Liver (tissue), 9 donors: ENCODE results near the gene BMAL1. TPM values are rescaled to one million over a fixed set of nuclear protein-coding genes. Genes with fewer than 3 reads are reported as not detected.

Source experiments
- DNase-seq: peaks from one replicate; pipeline ENCODE4 v3.0.0-alpha.2; 2017; ENCODE audit warnings: low spot score
- H3K27ac ChIP-seq, 2 donors: one replicate each; pipeline ENCODE4 v1.7.0; 2013; ENCODE audit warnings: inconsistent platforms in 2 of 2, low read length in 2 of 2, control low read depth in 1 of 2, low read depth in 1 of 2, mild to moderate bottlenecking in 1 of 2
- H3K27me3 ChIP-seq, 4 donors: one replicate each; pipeline versions ENCODE4 v1.6.1 to v1.7.0; 2013; ENCODE audit warnings: low read length in 3 of 4, inconsistent platforms in 1 of 4, mild to moderate bottlenecking in 1 of 4, moderate library complexity in 1 of 4; ENCODE audit not compliant: control insufficient read depth in 4 of 4, insufficient read depth in 4 of 4
- H3K36me3 ChIP-seq, 4 donors: one replicate each; pipeline versions ENCODE4 v1.6.1 to v1.7.0; 2013; ENCODE audit warnings: low read length in 3 of 4, mild to moderate bottlenecking in 3 of 4, low read depth in 1 of 4, moderate library complexity in 1 of 4; ENCODE audit not compliant: control insufficient read depth in 4 of 4, insufficient read depth in 3 of 4
- H3K4me1 ChIP-seq, 4 donors: one replicate each; pipeline versions ENCODE4 v1.6.1 to v1.7.0; 2013; ENCODE audit warnings: low read length in 3 of 4, mild to moderate bottlenecking in 3 of 4, moderate library complexity in 1 of 4; ENCODE audit not compliant: control insufficient read depth in 4 of 4, insufficient read depth in 4 of 4
- H3K4me3 ChIP-seq, 3 donors: one replicate each; pipeline versions ENCODE4 v1.6.1 to v1.7.0; 2013; ENCODE audit warnings: low read length in 3 of 3, control low read depth in 1 of 3, low read depth in 1 of 3, mild to moderate bottlenecking in 1 of 3
- H3K9ac ChIP-seq, 2 donors: one replicate each; pipeline ENCODE4 v1.7.0; 2013; ENCODE audit warnings: low read length in 2 of 2, mild to moderate bottlenecking in 2 of 2, moderate library complexity in 2 of 2, control low read depth in 1 of 2, low read depth in 1 of 2
- H3K9me3 ChIP-seq, 4 donors: one replicate each; pipeline versions ENCODE4 v1.6.1 to v1.7.0; 2013; ENCODE audit warnings: low read length in 3 of 4; ENCODE audit not compliant: control insufficient read depth in 4 of 4
- FOXA1 ChIP-seq: IDR thresholded peaks from 2 replicates; pipeline ENCODE4 v1.6.1; 2016; ENCODE audit warnings: antibody characterized with exemption
- HNF4A ChIP-seq, 2 donors: conservative IDR thresholded peaks; 2 replicates each; pipeline ENCODE4 v1.6.1; 2016; ENCODE audit warnings: antibody characterized with exemption in 2 of 2, mild to moderate bottlenecking in 2 of 2
- HNF4G ChIP-seq: IDR thresholded peaks from 2 replicates; pipeline ENCODE4 v1.6.1; 2016; ENCODE audit warnings: antibody characterized with exemption
- JUND ChIP-seq, 2 donors: IDR thresholded peaks; 2 replicates each; pipeline ENCODE4 v1.6.1; 2016; ENCODE audit warnings: antibody characterized with exemption in 2 of 2
- NR2F2 ChIP-seq: IDR thresholded peaks from 2 replicates; pipeline ENCODE4 v1.6.1; 2016; ENCODE audit warnings: antibody characterized with exemption
- RAD21 ChIP-seq, 2 donors: IDR thresholded peaks; 2 replicates each; pipeline ENCODE4 v1.6.1; 2016; ENCODE audit warnings: antibody characterized with exemption in 2 of 2, mild to moderate bottlenecking in 2 of 2
- RXRA ChIP-seq, 2 donors: IDR thresholded peaks; 2 replicates each; pipeline ENCODE4 v1.6.1; 2017 to 2018; ENCODE audit warnings: antibody characterized with exemption in 2 of 2, mild to moderate bottlenecking in 1 of 2
- SP1 ChIP-seq: IDR thresholded peaks from 2 replicates; pipeline ENCODE4 v1.6.1; 2018; ENCODE audit warnings: antibody characterized with exemption, mild to moderate bottlenecking
- TAF1 ChIP-seq: conservative IDR thresholded peaks from 2 replicates; pipeline ENCODE4 v1.6.1; 2016; ENCODE audit warnings: antibody characterized with exemption, mild to moderate bottlenecking
- YY1 ChIP-seq: IDR thresholded peaks from 2 replicates; pipeline ENCODE4 v1.6.1; 2016; ENCODE audit warnings: antibody characterized with exemption, mild to moderate bottlenecking
- WGBS: extraction: QIAGEN DNeasy Blood & Tissue Kit; methylation state at CpG from one replicate; pipeline ENCODE4 v1.1.7; 2013; 5-methylcytosine and 5-hydroxymethylcytosine counted together
- polyA plus RNA-seq, 2 donors: library from polyadenylated mRNA; stranded (reverse) in 1 of 2; unstranded in 1 of 2; fragments of 200-250 nt in 1 of 2; fragments of >200 nt in 1 of 2; fragmentation: Nextera tagmentation in 1 of 2; extraction: Ambion mirVana in 1 of 2; gene quantifications; one replicate each; pipeline versions ENCODE4 v1.2.1 to v1.2.3, GENCODE V29; 2013 to 2015
- total RNA-seq, 2 donors: library from RNA; depleted of rRNA; stranded (reverse); fragments of >200 nt; gene quantifications; one replicate each; pipeline ENCODE4 v1.2.3, GENCODE V29; 2014
- TF ChIP-seq, protein P1 (sequence below): IDR thresholded peaks from 2 replicates; pipeline ENCODE4 v1.6.1; 2016; ENCODE audit warnings: antibody characterized with exemption, mild to moderate bottlenecking
- TF ChIP-seq, protein P2 (sequence below): IDR thresholded peaks from 2 replicates; pipeline ENCODE4 v1.6.1; 2016; ENCODE audit warnings: antibody characterized with exemption
- TF ChIP-seq, protein P3 (sequence below): IDR thresholded peaks from 2 replicates; pipeline ENCODE4 v1.6.1; 2016; ENCODE audit warnings: antibody characterized with exemption
- TF ChIP-seq, protein P4 (sequence below): IDR thresholded peaks from 2 replicates; pipeline ENCODE4 v1.6.1; 2016; ENCODE audit warnings: antibody characterized with exemption
- donor health status: healthy.
- donor health status: healthy.
- donor health status: healthy.
- donor health status: healthy.
- donor health status: healthy.

The BMAL1 gene
- total and polyA plus RNA-seq, 4 donors: 4.7 to 39.0 (median 15.0) TPM

DNA sequence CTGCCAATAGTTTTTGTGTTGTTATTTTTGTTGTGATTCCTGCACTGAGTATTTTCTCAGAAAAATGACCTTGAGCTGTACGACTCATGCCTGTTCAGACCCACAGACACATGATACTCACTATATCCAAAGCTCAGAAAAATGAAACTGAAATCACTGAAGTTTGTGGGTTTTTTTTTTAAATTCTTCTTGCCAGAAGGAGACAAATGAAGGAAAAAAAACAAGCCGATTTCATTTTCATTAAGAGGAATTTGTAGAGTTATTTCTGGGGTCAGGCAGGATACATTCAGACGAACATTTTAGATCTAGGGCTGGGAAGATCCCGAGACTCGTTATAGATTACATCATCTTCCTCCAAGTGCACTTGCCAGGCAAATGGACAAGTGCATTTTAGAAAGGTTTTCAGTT lies 60.4 kb downstream of the BMAL1 start:
- no peaks in the 10 kb centered on the region for H3K36me3 ChIP-seq
- 5% methylated on average over 5 of the region's 5 CpGs for WGBS
- H3K9me3 ChIP-seq: no peaks in the 10 kb centered on the region
- TF ChIP-seq JUND (IDR thresholded peaks at IDR 0.05): no peak
- TF ChIP-seq, protein P1, sequence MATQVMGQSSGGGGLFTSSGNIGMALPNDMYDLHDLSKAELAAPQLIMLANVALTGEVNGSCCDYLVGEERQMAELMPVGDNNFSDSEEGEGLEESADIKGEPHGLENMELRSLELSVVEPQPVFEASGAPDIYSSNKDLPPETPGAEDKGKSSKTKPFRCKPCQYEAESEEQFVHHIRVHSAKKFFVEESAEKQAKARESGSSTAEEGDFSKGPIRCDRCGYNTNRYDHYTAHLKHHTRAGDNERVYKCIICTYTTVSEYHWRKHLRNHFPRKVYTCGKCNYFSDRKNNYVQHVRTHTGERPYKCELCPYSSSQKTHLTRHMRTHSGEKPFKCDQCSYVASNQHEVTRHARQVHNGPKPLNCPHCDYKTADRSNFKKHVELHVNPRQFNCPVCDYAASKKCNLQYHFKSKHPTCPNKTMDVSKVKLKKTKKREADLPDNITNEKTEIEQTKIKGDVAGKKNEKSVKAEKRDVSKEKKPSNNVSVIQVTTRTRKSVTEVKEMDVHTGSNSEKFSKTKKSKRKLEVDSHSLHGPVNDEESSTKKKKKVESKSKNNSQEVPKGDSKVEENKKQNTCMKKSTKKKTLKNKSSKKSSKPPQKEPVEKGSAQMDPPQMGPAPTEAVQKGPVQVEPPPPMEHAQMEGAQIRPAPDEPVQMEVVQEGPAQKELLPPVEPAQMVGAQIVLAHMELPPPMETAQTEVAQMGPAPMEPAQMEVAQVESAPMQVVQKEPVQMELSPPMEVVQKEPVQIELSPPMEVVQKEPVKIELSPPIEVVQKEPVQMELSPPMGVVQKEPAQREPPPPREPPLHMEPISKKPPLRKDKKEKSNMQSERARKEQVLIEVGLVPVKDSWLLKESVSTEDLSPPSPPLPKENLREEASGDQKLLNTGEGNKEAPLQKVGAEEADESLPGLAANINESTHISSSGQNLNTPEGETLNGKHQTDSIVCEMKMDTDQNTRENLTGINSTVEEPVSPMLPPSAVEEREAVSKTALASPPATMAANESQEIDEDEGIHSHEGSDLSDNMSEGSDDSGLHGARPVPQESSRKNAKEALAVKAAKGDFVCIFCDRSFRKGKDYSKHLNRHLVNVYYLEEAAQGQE: no peak
- TF ChIP-seq RAD21 (IDR thresholded peaks at IDR 0.05): no peak
- TF ChIP-seq RXRA (IDR thresholded peaks at IDR 0.05): no peak
- no peak for TF ChIP-seq YY1
- TF ChIP-seq, protein P2, sequence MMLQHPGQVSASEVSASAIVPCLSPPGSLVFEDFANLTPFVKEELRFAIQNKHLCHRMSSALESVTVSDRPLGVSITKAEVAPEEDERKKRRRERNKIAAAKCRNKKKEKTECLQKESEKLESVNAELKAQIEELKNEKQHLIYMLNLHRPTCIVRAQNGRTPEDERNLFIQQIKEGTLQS: no peak
- no peak for TF ChIP-seq NR2F2
- TF ChIP-seq, protein P3, sequence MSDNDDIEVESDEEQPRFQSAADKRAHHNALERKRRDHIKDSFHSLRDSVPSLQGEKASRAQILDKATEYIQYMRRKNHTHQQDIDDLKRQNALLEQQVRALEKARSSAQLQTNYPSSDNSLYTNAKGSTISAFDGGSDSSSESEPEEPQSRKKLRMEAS: no peak
- H3K9ac ChIP-seq: peak overlapping the region in 1 of 2 donors; percentile 17
- no peaks in the 10 kb centered on the region for H3K27me3 ChIP-seq
- peak overlapping the region; percentile 47 to 49 for H3K27ac ChIP-seq
- peaks cover 36 to 89% (median 82%) of the 10 kb centered on the region in 4 donors for H3K4me1 ChIP-seq
- no peak for DNase-seq
- no peak overlapping the region for H3K4me3 ChIP-seq

DNA sequence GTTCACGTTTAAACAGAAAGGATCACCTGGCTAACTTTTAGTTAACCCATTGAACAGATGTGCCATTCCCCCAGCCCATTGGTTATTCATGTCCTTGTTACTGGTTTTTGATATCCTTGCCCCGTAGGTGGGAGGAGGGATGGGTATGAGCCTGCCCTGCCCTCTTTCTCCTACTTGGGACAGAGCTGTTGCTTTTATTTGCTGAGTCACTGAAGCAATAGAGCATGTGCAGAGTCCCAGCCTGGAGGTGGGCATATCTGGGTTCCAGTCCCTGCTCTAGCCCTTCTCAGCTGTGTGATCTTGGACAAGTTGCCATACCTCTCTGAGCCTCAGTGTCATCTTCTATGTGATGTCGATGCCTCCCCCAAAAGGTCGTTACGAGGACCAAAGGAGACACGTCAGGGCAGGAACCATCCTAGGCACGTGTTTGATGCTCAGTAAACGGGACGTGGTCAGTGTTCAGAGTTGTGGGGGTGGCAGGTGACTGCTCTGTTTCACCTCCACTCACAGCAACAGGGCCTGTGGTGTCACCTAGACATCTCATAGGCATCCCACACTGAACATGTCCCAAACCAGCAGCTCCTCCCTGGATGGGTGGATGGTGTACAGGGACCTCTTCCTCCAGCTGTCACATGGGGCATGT lies 61.0 kb downstream of the BMAL1 start:
- no peak overlapping the region for H3K4me3 ChIP-seq
- DNase-seq: no peak
- H3K27ac ChIP-seq: peak overlapping the region; percentile 47 to 62
- H3K27me3 ChIP-seq: no peaks in the 10 kb centered on the region
- TF ChIP-seq HNF4A (conservative IDR thresholded peaks at IDR 0.05): no peak
- no peak for TF ChIP-seq HNF4G
- TF ChIP-seq RXRA (IDR thresholded peaks at IDR 0.05): peak in 1 of 2 donors; percentile 9
- H3K4me1 ChIP-seq: peaks cover 32 to 87% (median 77%) of the 10 kb centered on the region in 4 donors
- H3K9ac ChIP-seq: no peak overlapping the region
- H3K36me3 ChIP-seq: no peaks in the 10 kb centered on the region
- H3K9me3 ChIP-seq: no peaks in the 10 kb centered on the region
- 65% methylated on average over 9 of the region's 9 CpGs for WGBS

DNA sequence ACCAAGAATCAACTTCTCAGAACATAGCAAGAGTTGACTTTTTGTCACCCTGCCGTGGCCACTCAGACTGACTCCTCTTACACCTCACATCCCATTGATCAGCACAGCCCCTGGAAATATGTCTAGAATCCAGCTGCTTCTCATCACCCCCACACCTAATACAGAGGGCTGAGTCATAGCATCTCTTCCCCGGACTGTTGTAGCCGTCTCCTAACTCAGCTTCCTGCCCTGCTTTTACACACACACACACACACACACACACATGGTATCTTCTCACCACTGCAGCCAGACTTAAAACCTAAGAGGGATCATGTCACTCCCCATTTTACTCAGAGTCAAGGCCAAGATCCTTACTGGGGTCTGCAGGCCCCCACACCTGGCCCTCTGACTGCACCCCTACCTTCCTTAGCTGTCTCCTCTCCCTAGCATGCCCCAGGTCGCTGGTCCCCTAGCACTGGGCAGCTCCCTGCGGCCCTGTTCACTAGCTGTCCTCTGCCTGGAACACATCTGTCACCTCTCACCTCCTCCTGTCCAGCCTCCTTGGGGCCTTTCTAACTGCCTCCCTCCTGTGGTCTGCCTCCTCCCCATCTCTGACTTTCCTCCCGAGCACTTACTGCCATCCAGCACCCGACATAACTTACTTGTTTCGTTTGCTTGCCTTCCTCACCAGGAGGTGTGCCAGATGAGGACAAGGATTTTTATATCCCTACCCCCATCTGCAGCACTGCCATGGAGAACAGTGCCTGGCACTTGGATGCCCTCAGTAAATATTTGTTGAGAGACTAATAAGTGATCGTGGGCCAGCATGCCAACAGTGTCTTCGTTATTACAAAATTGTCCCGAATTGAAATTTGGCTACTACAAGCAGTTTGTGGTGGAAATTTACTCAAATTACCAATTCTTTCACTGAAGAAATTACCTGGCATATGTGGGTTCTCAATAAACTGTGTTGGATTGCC lies 61.9 kb downstream of the BMAL1 start:
- 29% methylated on average over 11 of the region's 11 CpGs for WGBS
- DNase-seq: no peak
- Histone ChIP-seq H3K27ac (peak overlapping the region; percentile 45 to 62), H3K9me3 (no peaks in the 10 kb centered on the region), H3K9ac (peak overlapping the region in 1 of 2 donors; percentile 29), H3K4me1 (peaks cover 31 to 87% (median 70%) of the 10 kb centered on the region in 4 donors), H3K27me3 (no peaks in the 10 kb centered on the region), H3K4me3 (peak overlapping the region in 2 of 3 donors; percentile 18 to 24), H3K36me3 (no peaks in the 10 kb centered on the region)
- TF ChIP-seq YY1 (peak; percentile 72), TAF1 (no peak), RXRA (IDR thresholded peaks at IDR 0.05) (peak; percentile 83 to 85), HNF4A (conservative IDR thresholded peaks at IDR 0.05) (peak; percentile 69 to 78), RAD21 (IDR thresholded peaks at IDR 0.05) (peak; percentile 36 to 52), SP1 (peak; percentile 74), FOXA1 (peak; percentile 43)
- TF ChIP-seq, protein P4, sequence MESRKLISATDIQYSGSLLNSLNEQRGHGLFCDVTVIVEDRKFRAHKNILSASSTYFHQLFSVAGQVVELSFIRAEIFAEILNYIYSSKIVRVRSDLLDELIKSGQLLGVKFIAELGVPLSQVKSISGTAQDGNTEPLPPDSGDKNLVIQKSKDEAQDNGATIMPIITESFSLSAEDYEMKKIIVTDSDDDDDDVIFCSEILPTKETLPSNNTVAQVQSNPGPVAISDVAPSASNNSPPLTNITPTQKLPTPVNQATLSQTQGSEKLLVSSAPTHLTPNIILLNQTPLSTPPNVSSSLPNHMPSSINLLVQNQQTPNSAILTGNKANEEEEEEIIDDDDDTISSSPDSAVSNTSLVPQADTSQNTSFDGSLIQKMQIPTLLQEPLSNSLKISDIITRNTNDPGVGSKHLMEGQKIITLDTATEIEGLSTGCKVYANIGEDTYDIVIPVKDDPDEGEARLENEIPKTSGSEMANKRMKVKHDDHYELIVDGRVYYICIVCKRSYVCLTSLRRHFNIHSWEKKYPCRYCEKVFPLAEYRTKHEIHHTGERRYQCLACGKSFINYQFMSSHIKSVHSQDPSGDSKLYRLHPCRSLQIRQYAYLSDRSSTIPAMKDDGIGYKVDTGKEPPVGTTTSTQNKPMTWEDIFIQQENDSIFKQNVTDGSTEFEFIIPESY: no peak
- TF ChIP-seq, protein P2: no peak
- TF ChIP-seq, protein P3: peak; percentile 69
